HG02840 (cell line): ENCODE results near the gene ACKR1.

Experiments used
- ATAC-seq: cut with Tn5 transposase; IDR thresholded peaks from one replicate; pipeline ENCODE4 v1.9.1; 2021; ENCODE audit warnings: mild to moderate bottlenecking, moderate library complexity, moderate number of reproducible peaks; ENCODE audit not compliant: unreplicated experiment, low FRiP score

The ACKR1 gene, protein sequence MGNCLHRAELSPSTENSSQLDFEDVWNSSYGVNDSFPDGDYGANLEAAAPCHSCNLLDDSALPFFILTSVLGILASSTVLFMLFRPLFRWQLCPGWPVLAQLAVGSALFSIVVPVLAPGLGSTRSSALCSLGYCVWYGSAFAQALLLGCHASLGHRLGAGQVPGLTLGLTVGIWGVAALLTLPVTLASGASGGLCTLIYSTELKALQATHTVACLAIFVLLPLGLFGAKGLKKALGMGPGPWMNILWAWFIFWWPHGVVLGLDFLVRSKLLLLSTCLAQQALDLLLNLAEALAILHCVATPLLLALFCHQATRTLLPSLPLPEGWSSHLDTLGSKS

DNA sequence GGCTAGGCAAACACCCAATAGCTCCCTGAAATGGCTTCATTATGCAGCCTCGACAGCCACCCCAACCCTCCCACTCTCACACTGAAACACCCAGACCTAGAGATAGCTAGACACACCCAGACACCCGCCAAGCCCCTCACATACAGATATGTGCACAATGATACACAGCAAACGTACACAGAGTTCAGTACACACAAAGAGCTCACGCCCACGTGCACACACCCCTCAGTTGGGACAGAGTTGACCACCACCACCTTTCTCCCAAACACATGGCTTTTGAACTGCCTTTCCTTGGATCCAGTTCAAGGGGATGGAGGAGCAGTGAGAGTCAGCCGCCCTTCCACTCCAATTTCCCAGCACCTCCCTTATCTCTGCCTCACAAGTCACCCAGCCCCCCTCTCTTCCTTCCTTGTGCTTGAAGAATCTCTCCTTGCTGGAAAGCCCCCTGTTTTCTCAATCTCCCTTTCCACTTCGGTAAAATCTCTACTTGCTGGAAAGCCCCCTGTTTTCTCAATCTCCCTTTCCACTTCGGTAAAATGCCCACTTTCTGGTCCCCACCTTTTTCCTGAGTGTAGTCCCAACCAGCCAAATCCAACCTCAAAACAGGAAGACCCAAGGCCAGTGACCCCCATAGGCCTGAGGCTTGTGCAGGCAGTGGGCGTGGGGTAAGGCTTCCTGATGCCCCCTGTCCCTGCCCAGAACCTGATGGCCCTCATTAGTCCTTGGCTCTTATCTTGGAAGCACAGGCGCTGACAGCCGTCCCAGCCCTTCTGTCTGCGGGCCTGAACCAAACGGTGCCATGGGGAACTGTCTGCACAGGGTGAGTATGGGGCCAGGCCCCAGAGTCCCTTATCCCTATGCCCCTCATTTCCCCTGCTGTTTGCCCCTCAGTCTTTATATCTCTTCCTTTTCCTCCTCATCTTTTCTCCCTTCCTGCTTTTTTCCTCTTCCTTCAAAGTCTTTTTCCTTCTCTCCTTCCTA is at the start of gene ACKR1:
TSS of gene ACKR1 (plus strand) at position 715 of the 981 bp plus-strand sequence. CDS start at position 800, 85 bp downstream.
- ATAC-seq = no peak

GRCh38 chr1:159161001-159161718 is 43.5 kb upstream of the ACKR1 start:
- peak; percentile 93 for ATAC-seq

GRCh38 chr1:159161719-159162026 is 43.0 kb upstream of the ACKR1 start:
- ATAC-seq = no peak

DNA sequence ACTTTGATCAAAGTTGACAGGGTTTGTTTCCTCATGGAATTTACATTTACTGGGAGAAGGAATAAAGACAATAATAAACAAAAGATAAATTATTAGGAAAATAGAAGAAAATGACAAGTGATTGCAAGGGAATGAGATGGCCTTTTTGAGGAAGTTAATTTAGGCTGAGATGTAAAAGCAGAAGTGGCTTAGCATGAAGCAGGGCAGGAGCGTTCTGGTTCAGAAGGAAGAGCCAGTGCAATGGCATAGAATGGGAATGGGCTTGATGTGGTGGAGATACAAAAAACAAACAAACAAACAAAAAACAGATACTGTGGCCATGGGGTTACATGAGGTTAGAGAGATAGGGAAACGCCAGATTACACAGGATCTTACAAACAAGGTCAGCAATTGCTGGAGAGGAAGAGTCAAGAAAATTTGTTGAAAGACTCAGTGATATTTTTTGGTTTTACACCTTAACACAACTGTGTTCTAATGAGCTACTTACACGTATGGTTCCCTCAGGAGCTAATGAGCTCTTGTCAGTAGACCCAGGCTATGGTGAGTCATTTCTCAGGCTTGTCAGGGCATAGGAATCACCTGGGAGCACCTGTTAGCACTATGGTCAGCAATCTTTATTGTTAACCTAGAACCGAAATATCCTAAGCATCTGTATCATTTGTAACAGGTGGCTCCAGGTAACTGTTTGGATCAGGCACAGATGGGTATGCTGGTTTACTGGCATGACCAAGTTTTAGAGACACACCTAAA is 42.0 kb upstream of the ACKR1 start:
- ATAC-seq = no peak

DNA sequence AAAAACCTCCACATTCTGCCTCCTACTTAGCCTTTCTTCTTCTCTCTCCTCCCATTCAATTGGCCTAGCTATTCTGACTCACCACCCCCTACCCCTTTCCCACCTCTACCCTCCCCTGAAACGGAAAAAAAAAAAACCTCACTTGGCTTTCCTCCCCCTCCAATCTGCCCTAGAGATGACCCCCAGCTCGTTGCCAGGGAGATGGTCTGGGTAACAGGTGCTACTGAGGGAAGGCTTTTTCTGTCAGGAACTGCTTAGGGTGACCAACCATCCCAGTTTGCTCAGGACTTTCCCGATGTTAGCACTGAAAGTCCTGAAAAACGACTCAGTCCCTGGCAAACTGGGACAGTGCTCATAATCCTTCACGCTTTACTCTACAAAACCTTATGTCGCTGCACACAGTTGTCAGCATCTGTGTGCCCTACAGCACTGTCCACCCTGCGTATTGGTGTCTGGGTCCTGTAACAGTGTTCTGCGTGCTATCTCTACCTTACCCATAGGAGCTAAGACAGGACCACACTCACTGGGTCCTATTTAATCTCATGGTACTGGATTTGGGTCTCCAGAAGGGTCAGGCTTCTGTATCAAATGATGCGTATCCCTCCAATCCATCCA is 41.0 kb upstream of the ACKR1 start:
- ATAC-seq = no peak

DNA sequence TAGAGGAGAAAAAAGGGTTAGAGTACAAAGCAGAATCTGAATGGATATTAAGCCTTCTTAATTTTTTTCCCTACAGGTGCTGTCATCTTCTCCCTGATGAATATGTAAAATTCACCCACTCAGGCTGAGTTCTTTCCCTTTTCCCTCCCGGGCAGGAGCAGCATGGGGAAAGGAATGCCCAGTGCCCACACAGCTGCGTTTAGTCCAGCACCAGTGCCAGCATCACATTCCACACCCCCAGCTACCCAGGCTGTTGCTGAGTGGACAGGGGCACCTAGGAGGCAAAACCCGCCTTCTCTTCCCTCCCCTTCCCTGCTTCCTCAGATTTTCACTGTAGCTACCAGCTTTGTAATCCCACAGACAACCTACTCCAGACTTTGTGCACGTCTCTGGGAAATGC is 36.6 kb upstream of the ACKR1 start:
- no peak for ATAC-seq

DNA sequence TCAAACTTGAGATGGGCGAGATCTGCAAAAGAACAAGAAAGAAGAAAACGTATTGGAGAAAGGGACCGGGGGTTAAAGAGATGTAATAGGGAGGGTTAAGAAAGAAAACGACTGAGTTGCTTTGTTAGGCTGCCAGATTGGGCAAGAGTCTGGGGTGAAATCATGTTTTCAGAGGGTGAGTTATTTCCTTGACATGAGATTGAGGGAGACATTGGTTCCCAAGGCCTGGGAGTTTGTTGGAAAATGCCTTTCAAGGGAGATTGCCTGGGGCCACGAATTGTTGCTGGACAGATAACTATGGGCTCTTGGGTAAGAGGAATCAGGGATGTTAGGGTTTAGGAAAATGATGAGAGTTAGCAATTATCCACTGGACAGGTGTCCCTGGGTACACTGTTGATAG is 34.0 kb upstream of the ACKR1 start:
- ATAC-seq = no peak

GRCh38 chr1:159171254-159171687 is 33.4 kb upstream of the ACKR1 start, which contains the start of gene CADM3:
TSS of gene CADM3 (plus strand) at chr1:159171615. CDS start at chr1:159171766, 151 bp downstream.
- ATAC-seq = no peak

DNA sequence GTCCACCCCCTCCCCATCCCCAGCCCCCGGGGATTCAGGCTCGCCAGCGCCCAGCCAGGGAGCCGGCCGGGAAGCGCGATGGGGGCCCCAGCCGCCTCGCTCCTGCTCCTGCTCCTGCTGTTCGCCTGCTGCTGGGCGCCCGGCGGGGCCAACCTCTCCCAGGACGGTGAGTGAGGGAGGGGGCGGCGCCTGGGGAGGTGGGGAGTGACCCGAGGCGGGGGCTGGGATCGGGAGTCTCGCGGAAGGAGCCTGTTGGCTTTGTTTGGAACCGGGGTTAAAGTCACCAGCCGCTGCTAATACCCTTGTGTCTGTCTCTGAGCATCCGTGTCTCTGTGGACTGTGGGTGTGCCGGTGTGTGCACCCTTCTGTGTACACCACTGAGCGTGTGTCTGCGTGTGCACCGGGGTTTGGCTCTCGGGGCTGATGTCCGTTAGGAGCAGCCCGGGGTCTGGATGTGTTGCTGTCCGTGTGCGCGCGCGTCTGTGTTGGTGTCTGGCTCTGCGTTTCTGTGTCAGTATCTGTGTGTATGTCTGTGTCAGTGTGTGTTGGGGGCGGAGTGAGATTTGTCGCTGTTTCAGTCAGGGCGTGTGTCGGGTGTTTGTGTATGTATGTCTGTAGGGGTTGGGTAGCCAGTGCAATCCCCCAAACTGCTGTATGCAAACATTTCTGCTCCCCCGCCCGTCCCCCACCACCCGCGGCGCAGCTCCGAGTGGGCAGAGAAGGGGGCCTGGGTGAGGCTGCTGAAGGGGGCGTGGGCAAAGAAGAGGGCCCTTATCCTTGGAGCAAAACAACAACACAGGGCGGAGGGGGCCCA is 32.8 kb upstream of the ACKR1 start:
- ATAC-seq = no peak

DNA sequence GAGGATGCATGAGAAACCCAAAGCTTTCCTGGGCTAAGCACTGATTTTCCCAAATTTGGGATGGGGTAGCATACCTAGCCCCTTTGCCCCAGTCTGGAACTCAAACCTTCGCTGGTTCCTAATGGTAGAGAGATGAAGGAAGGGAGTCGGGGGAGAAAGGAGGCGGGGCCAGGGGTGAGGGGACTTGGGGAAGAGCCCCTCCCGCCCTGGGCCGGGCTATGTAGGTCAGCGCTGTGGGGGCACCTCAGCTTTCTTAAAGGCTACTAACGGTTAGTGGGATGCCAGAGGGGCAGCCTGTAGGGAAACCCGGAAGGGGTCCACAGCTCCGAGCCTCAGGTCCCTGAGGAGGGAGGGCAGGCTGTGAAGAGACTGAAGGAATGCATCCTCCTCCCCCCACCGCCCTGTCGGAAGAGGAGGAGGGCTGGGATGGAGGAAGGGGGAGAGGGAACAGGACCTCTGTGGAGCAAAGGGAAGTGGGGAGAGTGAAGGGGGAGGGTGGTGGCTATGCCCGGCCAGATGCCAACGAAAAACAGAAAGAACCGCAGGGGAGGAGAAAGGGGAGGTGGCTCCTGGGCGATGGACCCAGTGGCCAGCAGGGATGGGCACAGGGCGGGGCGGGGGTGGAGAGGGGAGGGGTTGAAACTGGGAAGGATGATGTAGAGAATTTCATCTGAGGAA is 31.9 kb upstream of the ACKR1 start:
- no peak for ATAC-seq

- no peak for ATAC-seq
Measured at GRCh38 chr1:159173320-159173719, 31.4 kb upstream of the ACKR1 start.

DNA sequence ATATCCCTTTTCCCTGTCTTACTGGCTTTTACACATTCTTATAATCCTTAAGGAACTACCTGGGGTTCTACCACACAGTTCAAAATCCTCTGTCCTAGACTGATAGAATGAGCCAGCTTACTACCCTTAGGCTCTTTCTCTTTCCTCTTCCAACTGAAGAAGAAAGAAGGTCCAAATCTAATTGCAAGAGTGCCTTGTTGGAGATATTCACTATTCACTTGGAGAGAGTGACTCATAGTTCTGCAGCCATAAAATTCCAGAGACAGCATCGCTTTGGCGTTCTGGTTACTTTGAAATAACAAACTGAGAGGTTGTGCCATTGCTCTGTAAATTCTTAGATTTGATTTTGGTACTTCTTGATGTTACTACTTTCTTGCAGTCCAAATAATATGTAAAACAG is 29.1 kb upstream of the ACKR1 start:
- ATAC-seq = no peak

GRCh38 chr1:159177272-159177907 is 27.3 kb upstream of the ACKR1 start:
- ATAC-seq = no peak

GRCh38 chr1:159179906-159180305 is 24.8 kb upstream of the ACKR1 start:
- ATAC-seq = no peak

- no peak for ATAC-seq
Measured at GRCh38 chr1:159180516-159180915, 24.2 kb upstream of the ACKR1 start.

DNA sequence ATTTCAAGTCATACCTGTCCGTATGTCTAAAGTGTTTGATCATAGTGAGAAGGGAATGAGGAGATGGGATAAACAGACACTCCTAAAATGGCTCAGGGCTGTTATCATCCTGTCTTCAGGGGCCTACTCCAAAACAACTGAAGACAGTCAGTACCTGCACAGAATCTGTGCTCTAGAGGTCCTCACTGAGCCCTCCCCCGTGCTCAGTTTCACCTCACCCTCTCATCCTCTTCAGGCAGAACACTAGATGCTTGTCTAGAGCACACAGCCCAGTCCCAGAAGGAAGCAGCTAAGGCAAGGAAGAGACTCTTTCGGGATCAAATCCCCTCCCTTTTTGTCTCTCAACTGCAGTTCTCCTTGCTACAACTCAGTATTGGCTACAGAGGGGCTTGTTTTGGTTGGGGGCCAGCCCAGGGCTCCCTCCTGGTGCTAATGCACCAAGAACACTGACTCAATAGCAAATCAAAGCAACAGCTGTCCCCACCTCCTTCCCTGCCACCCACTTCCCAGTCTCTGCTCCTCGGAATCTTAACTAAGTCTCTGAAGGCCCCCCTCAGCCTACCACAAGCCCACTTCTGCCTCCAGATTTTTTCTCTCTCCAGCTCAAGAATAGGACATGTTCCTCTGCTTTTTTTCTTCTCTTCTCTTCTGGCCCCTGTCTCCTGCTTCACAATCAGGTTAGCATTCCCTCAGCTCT is 23.2 kb upstream of the ACKR1 start:
- no peak for ATAC-seq

DNA sequence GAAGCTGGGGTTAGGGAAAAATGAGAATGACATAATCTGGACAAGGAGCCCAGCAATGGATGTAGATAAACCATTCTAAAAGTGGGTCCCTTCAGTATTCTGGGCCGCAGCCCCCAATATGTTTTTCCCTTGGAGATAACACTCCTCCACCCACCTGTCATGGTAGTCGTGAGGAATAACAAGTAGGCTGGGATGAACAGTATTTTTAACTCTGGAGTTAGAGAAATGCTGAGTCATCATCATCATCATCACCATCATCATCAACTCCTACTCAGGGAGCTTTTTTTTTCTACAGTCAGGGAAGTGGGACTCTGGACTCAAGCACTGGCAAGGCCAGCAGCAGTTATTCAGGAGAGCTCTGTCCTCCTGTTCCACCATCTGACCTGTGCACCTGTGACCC is 20.5 kb upstream of the ACKR1 start:
- ATAC-seq = no peak
